ENCODE data around the gene HOXD9.

HOXD9 gene

DNA sequence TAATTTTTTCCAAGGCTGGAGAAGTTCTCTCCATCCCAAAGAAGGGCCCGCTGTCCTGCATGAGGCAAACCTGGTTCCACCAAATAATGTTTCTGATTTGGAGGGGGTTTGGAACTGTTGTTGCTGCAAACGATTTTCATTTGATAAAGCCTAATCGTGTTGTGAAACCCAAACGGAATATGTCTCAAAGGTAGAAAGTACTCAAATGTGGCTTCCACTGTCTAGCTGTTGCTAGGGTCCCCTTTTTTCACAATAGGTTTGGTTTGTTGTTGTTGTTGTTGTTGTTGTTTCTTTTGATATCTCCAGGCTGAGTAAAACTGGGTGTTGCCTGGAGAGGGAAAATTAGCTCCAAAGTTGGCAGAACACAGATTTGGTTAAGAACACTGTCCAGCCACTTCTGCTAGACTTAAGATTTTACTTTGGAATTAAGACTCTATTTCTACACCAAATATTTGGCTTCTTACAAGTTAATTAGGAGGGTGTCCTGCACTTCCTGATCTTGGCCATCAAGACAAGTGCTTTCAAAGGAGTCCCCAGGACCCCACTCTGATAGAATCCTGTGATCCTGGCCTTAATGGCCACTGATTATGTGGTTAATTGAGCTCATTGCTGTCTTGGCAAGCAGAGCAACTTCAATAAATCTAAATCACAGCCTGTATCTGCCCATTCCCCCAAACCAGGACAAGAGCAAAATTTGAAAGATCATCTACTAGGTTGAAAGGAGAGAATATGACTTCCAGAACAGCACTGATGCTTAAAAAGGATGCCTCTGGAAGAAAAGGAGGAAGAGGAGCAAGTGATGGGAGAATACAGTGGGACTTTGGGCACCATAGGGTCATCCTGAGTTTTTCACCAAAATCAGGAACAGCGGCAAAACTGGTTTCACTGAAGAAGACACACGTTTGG, 33.3 kb upstream of the HOXD9 start:
- H3K4me3 ChIP-seq (ENCODE audit: low read depth, low read length): no peak overlapping the region
- no peak for DNase-seq (ENCODE audit: low read depth, low spot score)
- TF ChIP-seq, protein P1, sequence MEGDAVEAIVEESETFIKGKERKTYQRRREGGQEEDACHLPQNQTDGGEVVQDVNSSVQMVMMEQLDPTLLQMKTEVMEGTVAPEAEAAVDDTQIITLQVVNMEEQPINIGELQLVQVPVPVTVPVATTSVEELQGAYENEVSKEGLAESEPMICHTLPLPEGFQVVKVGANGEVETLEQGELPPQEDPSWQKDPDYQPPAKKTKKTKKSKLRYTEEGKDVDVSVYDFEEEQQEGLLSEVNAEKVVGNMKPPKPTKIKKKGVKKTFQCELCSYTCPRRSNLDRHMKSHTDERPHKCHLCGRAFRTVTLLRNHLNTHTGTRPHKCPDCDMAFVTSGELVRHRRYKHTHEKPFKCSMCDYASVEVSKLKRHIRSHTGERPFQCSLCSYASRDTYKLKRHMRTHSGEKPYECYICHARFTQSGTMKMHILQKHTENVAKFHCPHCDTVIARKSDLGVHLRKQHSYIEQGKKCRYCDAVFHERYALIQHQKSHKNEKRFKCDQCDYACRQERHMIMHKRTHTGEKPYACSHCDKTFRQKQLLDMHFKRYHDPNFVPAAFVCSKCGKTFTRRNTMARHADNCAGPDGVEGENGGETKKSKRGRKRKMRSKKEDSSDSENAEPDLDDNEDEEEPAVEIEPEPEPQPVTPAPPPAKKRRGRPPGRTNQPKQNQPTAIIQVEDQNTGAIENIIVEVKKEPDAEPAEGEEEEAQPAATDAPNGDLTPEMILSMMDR (IDR thresholded peaks at IDR 0.05; ENCODE audit: insufficient read depth, low read length, missing control alignments): no peak
- POLR2A ChIA-PET: no interaction called here
- CTCF ChIA-PET: interaction anchor here (0.8 to 3.6 kb wide), 16 partner anchors 8 to 840 kb away, joined by 3 to 55 read pairs (median 8); no protein-coding TSS in a partner anchor

DNA sequence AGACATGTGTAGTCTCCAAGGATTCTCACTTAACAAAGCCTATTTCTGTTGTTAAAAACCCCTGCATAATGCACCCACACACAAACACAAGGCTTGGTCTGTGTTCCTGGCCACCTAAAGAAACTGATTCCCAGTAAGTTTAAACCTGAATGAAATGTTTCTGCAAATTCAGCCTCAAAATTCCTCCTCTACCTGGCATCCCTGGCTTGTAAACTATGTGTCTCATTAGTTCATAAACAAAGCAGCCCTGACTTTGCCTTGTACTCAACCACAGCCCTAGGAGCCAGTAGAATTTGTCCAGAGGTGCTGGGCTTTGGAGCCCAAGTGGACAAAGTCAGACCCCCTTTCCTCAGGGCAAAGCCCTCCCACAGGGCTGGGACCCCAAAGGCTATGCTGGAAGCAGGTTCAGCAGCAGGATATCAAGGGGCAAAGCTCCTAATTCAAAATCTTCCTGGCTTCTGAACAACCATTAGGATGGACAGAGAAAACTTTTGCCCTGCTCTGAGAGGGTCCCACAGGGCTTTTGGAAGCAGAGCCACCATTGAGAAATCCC, 32.6 kb upstream of the HOXD9 start:
- CTCF ChIA-PET: interaction anchor here (2.0 to 3.6 kb wide), 6 partner anchors 7 to 728 kb away, joined by 5 to 55 read pairs (median 14); no protein-coding TSS in a partner anchor
- no peak overlapping the region for H3K4me3 ChIP-seq (ENCODE audit: low read depth, low read length)
- TF ChIP-seq, protein P1 (IDR thresholded peaks at IDR 0.05; ENCODE audit: insufficient read depth, low read length, missing control alignments): no peak
- POLR2A ChIA-PET: no interaction called here
- DNase-seq (ENCODE audit: low read depth, low spot score): no peak

DNA sequence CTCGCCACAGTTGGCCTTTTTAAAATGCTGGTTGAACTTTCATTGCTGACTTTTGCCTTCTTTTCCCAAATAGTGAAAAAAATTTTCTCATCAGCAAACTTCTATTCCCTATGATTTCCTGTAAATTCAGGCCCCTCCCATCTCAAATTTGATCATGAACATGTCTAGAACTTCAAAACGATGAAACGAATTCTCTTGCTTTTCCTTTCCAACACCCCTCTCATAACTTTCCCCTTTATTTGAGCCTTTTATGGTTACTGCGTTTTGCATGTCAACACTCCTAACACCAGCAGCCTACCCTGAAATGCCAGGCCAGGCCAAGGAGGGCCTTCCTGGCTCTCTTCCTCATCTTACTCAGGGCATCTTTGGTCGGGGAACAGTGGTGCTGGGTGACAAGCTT, 31.7 kb upstream of the HOXD9 start:
- DNase-seq (ENCODE audit: low read depth, low spot score): no peak
- ChIA-PET CTCF (no interaction called here), POLR2A (no interaction called here)
- no peak overlapping the region for H3K4me3 ChIP-seq (ENCODE audit: low read depth, low read length)
- TF ChIP-seq, protein P1 (IDR thresholded peaks at IDR 0.05; ENCODE audit: insufficient read depth, low read length, missing control alignments): no peak

DNA sequence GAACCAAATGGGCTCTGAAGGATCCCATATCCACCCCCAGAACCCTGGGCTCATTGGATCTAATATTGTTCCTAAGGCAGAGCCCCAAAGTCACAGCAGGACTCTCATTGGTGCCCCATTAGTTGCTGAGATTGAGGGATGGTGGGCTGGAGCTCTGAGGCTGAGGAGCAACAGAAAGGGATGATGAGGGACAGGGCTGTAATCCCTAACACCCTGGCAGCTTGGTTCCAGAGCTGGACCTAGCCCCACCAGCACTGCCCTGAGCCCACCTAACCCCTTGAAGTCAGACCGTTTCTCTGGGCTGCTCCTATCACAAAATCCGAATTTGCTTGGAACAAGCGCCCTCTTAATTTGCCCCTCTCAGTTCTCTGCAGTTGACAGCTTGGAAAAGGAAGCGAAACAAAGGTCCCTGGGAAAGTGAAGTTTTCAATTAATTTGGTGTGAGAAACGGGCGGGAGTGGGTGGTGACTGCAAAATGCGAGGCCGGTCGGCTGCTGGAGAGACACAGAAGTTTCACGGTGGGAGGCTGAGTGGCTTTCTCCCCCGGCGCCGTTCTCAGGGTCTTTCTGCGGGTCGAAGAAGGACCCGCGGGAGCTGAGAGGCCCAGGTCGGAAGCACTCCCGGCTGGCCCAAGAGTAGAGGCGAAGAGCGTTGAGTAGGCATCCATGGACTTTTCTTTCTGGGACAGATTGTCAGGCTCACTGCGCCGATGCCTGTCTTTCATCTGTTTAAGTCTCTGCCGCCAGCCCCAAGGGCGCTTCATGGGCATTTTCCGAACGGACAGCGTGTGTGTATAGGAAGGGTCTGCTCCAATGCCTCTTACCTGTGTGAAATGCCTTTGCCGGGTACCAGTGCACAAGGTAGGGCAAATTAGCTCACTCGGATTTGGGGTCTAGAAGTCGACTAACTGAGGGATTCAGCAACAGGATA, 30.9 kb upstream of the HOXD9 start:
- no peak for DNase-seq (ENCODE audit: low read depth, low spot score)
- no peak overlapping the region for H3K4me3 ChIP-seq (ENCODE audit: low read depth, low read length)
- TF ChIP-seq, protein P1 (IDR thresholded peaks at IDR 0.05; ENCODE audit: insufficient read depth, low read length, missing control alignments): no peak
- CTCF ChIA-PET: interaction anchor here (0.6 to 1.4 kb wide), 3 partner anchors 401 to 842 kb away, joined by 3 read pairs; no protein-coding TSS in a partner anchor
- POLR2A ChIA-PET: no interaction called here

DNA sequence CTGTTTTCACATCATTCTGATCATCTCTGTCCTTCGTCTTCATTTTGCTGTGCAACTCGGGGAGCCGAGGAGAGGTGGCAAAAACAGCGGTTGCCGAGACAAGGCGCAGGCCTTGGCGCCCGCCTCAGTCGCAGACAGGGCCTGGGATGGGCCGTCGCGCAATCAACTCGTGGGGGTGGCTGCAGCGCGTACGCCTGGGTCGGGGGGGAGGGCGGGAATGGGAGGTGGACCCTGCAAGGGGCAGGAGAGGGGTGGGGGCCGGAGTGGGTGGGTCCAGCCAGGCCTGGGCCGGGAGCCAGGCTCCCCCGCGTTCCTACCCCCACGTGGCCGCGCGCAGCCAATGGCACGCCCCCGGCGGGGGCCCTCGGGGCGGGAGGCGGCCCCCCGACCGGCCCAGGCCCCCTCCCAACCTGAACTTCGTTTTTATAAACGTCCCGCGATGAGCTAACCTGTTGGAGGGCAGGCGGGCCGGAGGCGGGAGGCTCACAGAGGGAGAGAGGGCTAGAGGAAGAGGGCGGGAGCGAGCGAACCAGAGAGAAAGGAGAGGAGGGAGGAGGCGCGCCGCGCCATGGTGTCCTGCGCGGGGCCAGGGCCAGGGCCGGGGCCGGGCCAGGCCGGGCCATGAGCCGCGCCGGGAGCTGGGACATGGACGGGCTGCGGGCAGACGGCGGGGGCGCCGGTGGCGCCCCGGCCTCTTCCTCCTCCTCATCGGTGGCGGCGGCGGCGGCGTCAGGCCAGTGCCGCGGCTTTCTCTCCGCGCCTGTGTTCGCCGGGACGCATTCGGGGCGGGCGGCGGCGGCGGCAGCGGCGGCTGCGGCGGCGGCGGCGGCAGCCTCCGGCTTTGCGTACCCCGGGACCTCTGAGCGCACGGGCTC, 30.0 kb upstream of the HOXD9 start, which contains the start of gene HOXD13:
Gene HOXD13, plus strand, starts transcription at position 452 of the 875 bp plus-strand sequence. Its CDS starts 170 bp downstream, at position 622.
- no peak for DNase-seq (ENCODE audit: low read depth, low spot score)
- TF ChIP-seq, protein P1 (IDR thresholded peaks at IDR 0.05; ENCODE audit: insufficient read depth, low read length, missing control alignments): no peak
- ChIA-PET CTCF (interaction anchor here (0.7 to 1.4 kb wide), 3 partner anchors 402 to 405 kb away, joined by 3 read pairs; no protein-coding TSS in a partner anchor), POLR2A (no interaction called here)
- H3K4me3 ChIP-seq (ENCODE audit: low read depth, low read length): no peak within 1 kb of the TSS

Data from AG04449 (cell line).